Fibroblast of the aortic adventitia (primary cell): ENCODE measurements around the gene ZDHHC3. TPM values are rescaled to one million over a fixed set of nuclear protein-coding genes. Genes with fewer than 3 reads are reported as not detected.

Experiments
- DNase-seq: peaks from one replicate; pipeline ENCODE4 v3.0.0-alpha.2; 2010; ENCODE audit warnings: low read depth
- H3K4me3 ChIP-seq: 2 replicates; pipeline ENCODE4 v1.5.1; 2011; ENCODE audit warnings: low read depth, mild to moderate bottlenecking, control low read depth, low read length, moderate library complexity
- total RNA-seq: library from RNA; depleted of rRNA; stranded (reverse); fragments of >200 nt; gene quantifications from 2 replicates; pipeline ENCODE4 v1.2.3, GENCODE V29; 2012; ENCODE audit warnings: low replicate concordance
- TF ChIP-seq, protein P1 (sequence below): IDR thresholded peaks from 2 replicates; pipeline ENCODE4 v1.5.1; 2011; ENCODE audit warnings: mild to moderate bottlenecking, low read length, control low read depth, inconsistent platforms; ENCODE audit not compliant: insufficient read depth

Gene ZDHHC3, protein sequence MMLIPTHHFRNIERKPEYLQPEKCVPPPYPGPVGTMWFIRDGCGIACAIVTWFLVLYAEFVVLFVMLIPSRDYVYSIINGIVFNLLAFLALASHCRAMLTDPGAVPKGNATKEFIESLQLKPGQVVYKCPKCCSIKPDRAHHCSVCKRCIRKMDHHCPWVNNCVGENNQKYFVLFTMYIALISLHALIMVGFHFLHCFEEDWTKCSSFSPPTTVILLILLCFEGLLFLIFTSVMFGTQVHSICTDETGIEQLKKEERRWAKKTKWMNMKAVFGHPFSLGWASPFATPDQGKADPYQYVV
- 60.2 and 86.8 TPM in 2 replicates for total RNA-seq

DNA sequence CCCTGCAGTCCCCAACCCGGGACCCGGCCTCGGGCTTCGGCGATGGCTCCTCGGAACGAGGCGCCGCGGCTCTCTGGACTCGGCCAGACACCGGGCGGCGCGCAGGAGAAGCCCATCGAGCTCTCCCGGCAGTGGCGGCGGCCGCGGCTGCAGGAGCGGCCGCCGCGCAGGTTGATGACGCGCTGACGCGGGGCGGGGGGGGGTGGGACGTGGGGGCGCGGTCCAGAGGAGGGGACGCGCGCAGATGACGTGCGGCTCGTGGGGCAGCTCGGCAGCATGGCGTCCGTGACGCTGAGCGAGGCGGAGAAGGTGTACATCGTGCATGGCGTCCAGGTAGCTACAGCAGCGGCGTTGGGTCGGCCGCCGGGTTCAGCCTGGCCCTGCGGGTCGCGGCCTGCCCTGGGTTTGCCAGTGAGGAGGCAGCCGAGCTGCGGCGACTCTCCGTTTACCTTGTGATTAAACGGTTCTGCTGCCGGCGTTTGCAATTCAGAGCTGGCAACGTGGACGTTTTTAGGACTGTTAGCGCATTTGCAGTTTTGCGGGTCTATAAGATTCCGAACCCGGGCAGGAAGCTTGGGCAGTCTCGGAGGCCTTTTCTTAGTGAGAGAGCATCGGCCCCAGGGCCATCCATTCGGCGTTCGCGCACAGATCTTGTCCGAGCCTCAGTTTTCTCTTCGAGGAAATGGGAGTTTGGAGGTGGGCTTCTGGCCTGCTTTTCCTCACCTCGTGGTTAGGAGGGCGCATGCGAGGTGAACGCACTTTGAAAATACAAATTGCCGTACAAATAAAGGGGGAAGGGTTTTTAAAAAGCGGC lies at the start of gene ZDHHC3, which contains the start of gene EXOSC7:
Gene ZDHHC3 (minus strand): TSS at position 173 of the 814 bp plus-strand sequence. CDS start 16,738 bp downstream, outside the sequence.
Gene EXOSC7 (plus strand): TSS at position 243 of the 814 bp plus-strand sequence. CDS start 34 bp downstream, at position 277.
- DNase-seq = peak; percentile 80
- H3K4me3 ChIP-seq = peak within 1 kb of the TSS; percentile 96
- TF ChIP-seq, protein P1, sequence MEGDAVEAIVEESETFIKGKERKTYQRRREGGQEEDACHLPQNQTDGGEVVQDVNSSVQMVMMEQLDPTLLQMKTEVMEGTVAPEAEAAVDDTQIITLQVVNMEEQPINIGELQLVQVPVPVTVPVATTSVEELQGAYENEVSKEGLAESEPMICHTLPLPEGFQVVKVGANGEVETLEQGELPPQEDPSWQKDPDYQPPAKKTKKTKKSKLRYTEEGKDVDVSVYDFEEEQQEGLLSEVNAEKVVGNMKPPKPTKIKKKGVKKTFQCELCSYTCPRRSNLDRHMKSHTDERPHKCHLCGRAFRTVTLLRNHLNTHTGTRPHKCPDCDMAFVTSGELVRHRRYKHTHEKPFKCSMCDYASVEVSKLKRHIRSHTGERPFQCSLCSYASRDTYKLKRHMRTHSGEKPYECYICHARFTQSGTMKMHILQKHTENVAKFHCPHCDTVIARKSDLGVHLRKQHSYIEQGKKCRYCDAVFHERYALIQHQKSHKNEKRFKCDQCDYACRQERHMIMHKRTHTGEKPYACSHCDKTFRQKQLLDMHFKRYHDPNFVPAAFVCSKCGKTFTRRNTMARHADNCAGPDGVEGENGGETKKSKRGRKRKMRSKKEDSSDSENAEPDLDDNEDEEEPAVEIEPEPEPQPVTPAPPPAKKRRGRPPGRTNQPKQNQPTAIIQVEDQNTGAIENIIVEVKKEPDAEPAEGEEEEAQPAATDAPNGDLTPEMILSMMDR = no peak

DNA sequence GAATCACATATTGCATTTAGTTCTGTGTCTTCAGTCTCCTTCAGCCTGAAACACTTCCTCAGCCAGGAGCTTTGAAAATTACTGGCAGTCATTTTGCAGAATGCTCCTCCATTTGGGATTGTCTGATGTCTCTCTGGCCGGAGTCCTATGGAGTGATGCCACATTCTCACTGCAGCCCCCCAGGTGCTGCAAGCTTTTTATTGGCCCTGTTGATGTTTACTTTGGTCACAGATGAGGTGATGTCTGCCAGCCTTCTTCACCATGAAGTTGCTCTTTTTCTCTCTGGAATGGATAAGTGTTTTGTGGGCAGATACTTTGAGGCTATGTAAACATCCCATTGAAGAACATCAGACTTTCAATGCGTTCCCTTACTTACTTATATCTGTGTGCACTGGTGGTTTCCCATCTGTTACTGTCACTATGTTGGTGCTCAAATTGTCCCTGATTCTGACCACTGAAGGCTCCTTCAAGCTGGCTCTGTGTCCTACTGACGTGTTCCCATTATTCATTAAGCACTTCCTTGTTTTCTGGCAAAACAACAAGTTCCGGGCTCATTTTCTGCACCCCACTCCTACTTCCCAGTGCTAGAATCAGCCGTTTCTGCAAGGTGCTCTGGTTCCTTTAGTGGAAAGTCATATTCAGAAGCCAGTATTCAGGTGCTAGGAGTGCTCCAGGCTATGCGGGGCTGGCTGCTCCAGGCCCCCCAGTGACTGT lies 48.7 kb upstream of the ZDHHC3 start:
- TF ChIP-seq, protein P1 = no peak
- DNase-seq = peak; percentile 38
- no peak overlapping the region for H3K4me3 ChIP-seq

DNA sequence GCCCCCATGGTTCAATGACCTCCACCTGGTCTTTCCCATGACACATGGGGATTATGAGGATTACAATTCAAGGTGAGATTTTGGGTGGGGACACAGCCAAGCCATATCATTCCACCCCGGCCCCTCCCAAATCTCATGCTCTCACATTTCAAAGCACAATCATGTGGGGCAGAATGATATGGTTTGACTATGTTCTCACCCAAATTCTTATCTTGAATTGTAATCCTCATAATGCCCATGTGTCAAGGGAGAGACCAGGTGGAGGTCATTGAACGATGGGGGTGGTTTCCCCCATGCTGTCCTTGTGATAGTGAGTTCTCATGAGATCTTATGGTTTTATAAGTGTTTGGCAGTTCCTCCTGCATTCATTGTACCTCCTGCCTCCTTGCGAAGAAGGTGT lies 47.7 kb upstream of the ZDHHC3 start:
- TF ChIP-seq, protein P1 = no peak
- no peak overlapping the region for H3K4me3 ChIP-seq
- DNase-seq = no peak

DNA sequence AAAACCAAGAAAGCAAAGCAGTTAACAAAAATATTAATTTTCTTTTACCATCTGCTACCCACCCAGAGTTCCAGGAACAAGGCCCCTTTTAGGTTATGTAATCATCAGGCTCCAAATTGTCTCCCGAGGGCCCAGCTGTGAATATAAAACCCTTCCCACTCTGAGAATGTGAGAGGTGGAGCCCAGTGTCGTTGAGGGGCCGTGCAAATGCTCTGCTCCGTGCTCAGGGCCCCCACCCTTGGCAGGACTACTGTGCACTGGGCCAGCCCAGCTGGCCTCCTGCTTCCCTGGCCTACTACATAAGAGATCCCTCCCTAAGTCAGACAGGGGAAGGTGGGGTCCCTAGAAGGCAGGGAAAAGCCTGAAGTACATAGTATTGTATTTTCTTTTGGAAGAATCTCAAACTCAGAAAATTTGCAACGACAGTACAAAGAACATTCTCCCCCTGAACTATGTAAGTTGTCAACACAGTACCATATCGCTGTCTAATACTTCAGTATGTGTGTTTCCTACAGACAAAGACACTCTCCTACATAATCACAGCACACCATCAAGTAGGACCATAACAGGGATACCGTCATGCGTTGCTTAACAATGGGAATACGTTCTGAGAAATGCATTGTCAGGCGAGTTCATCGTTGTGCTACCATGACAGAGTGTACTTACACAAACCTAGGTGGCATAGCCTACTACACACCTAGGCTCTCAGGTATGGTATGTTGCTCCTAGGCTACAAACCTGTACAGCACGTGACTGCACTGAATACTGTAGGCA lies 45.7 kb upstream of the ZDHHC3 start:
- TF ChIP-seq, protein P1 = no peak
- H3K4me3 ChIP-seq = no peak overlapping the region
- DNase-seq = peak; percentile 67

DNA sequence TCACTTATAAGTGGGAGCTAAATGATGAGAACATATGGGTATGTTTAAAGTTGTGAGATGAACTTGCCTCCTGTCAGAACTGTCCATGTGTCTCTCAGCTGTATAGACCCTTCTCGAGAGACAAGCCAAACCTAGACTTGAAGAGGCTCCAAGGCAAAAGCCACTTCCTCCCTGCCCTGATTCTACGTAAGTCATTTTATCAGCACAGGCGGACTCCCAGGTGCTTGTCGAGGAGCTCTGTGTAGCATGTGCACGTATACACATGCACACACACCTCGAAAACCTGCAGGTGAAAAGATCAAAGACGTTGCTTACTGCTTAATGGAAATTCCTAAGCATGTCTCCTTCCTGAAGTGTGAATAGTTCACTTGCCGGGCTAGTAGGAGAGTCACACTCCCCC lies 44.6 kb upstream of the ZDHHC3 start:
- H3K4me3 ChIP-seq = no peak overlapping the region
- no peak for DNase-seq
- TF ChIP-seq, protein P1 = no peak

DNA sequence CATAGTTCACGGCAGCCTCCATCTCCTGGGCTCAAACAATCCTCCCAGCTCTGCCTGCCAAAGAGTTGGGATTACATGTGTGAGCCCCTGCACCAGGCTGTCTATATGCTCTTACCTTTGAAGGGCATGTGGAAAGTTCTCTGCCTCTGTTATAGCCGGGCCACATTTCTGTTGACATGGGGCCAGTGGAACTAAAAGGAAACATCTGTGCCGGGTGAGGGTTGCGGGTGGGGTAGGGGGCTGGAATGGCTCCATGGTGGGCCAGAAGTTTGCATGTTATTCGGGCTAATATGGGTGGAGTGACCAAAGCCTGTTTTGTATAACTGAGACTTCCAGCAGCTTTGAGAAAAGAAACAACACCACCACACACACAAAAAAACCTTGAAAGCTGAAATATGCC lies 41.8 kb upstream of the ZDHHC3 start:
- H3K4me3 ChIP-seq = no peak overlapping the region
- DNase-seq = peak; percentile 34
- TF ChIP-seq, protein P1 = no peak
